ENCODE data around the gene CALML3.

The CALML3 gene

DNA sequence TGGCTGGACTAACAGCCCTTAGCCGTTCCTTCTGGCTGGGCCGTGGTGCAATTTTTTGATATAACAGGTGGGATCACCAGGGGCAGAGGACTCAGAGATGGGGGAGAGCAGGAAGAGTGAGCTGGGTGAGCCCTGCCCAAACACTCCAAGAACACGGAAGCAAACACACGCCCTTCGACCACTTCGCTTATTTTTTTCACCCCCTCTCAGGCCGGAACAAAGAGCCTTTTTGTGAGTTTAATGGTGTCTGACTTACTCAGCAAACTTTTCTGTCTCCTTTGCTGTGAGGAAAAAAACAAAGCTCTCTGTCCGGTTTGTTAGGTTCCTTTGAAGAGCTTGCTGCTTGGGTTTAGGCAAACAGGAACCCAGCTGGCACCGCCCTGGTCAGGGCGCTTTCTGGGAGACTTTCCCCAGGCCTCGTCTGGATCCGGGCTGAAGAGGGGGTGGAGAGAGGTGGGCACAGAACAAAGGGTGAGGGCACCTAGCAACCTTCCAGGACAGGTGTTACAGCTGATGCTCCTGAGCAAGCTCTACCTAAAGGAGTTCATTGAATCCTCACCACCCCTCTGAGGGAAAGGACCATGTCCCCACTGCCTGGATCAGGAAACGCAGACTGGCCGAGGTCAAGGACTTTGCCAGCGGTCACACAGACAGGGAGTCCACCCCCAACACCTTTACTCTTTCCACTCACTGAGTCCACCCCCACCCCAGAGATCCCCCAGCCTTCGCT is 23.3 kb downstream of the CALML3 start:
- no peak overlapping the region for H3K4me3 ChIP-seq (ENCODE audit: low read depth, low read length)
- no peak for DNase-seq (ENCODE audit: low read depth, low spot score)
- CTCF ChIA-PET: interaction anchor here (0.9 to 5.6 kb wide), 6 partner anchors 9 to 108 kb away, joined by 3 to 21 read pairs (median 4); no protein-coding TSS in a partner anchor
- POLR2A ChIA-PET: interaction anchor here (0.9 to 1.9 kb wide), 7 partner anchors 10 to 100 kb away, joined by 3 to 7 read pairs (median 3); no protein-coding TSS in a partner anchor
- TF ChIP-seq, protein P1, sequence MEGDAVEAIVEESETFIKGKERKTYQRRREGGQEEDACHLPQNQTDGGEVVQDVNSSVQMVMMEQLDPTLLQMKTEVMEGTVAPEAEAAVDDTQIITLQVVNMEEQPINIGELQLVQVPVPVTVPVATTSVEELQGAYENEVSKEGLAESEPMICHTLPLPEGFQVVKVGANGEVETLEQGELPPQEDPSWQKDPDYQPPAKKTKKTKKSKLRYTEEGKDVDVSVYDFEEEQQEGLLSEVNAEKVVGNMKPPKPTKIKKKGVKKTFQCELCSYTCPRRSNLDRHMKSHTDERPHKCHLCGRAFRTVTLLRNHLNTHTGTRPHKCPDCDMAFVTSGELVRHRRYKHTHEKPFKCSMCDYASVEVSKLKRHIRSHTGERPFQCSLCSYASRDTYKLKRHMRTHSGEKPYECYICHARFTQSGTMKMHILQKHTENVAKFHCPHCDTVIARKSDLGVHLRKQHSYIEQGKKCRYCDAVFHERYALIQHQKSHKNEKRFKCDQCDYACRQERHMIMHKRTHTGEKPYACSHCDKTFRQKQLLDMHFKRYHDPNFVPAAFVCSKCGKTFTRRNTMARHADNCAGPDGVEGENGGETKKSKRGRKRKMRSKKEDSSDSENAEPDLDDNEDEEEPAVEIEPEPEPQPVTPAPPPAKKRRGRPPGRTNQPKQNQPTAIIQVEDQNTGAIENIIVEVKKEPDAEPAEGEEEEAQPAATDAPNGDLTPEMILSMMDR (IDR thresholded peaks at IDR 0.05; ENCODE audit: insufficient read depth, low read length, missing control alignments): no peak

DNA sequence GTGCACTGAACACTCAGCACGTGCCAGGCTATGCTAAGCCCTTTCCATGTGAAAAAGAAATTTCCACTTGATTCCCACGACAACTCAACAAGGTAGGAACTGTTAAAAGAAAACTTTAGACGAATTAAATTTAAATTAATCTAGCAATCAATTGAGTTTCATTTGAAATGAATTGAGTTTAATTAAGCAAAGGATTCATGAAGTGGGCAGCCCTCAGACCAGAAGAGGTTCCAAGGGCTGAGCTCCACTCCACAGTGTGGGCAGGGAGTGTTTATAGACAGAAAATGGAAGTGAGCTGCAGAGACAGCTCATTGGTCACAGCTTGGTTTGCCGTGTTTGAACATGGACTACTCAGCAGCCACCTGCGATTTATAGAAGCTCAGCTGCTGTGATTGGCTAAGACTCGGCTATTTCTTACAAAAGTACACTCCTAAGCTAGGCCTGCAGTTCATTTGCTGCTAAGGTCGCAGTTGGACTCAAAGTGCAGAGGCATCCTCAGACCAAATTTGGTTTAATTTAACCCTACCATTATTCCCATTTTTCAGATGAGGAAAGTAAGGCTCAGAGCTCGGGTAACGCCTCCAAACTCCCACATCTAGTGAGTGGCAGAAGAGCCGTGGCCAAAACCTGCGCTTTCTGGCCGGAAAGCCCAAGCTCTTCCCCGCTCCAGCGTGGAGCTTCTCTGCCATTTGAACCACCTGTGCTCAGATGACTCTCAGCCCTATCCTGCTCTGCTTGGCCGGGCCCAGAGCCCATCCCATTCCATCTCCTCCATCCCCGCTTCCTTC is 24.9 kb downstream of the CALML3 start:
- H3K4me3 ChIP-seq (ENCODE audit: low read depth, low read length): no peak overlapping the region
- TF ChIP-seq, protein P1 (IDR thresholded peaks at IDR 0.05; ENCODE audit: insufficient read depth, low read length, missing control alignments): no peak
- ChIA-PET CTCF (interaction anchor here (1.2 to 5.6 kb wide), 5 partner anchors 9 to 107 kb away, joined by 3 to 21 read pairs (median 5); no protein-coding TSS in a partner anchor), POLR2A (interaction anchor here (0.5 to 1.9 kb wide), 8 partner anchors 10 to 102 kb away, joined by 3 to 7 read pairs (median 3); no protein-coding TSS in a partner anchor)
- DNase-seq (ENCODE audit: low read depth, low spot score): no peak

DNA sequence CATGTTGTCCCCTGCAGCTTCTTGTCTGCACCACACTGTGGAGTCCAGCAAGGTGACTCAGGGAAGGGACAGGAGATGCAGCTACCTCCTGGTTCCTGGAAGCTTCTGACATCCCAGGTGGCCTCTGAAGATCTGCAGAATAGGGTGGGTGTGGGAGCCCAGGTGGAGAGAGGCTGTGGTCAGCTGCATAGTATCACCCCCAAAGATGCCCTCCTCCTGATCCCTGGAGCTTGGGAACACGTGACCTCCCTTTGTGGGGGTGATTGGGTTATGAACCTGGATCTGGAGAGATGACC is 25.4 kb downstream of the CALML3 start:
- DNase-seq (ENCODE audit: low read depth, low spot score): no peak

DNA sequence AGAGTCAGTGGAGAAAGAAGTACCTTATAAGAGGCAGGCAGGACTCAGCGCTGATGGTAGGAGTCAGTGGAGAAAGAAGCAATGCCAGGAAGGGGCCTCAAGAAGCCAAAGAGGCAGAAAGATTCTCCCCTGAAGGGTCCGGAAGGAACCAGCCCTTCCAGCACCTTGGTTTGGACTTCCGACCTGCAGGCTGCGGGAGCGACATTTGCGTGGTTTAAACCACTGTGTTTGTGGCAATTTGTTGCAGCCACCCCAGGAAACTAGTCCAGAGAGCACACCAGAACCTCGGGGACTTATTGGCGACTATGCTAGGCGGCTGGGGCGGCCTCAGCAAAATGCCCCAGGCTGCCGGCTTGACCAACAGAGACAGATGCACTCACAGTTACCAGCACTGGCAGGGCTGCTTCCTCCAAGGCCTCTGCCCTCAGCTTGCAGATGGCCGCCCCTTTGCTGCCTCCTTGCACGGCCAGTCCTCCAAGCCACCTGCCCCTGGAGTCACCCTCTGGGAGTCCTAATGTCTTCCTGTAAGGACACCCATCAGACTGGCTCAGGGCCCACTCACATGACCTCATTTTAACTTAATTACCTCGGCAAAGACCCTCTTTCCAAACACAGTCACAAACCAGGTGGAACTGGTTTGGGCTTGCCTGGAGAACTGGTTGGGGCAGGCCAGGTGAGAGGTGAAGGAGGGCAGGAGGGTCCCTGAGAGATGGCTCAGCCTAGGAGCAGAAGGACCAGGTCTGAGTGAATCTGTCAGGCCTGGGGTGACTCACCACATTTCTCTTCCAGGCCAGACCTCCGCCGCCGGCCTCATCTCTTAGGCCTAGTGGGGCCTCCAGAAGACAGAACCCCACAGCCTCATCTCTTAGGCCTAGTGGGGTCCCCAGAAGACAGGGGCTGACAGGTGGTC is 26.1 kb downstream of the CALML3 start:
- POLR2A ChIA-PET: no interaction called here
- TF ChIP-seq, protein P1 (IDR thresholded peaks at IDR 0.05; ENCODE audit: insufficient read depth, low read length, missing control alignments): no peak
- no peak for DNase-seq (ENCODE audit: low read depth, low spot score)
- CTCF ChIA-PET: interaction anchor here (5.6 kb wide), 1 partner anchor 72 kb away, joined by 21 read pairs; no protein-coding TSS in a partner anchor
- H3K4me3 ChIP-seq (ENCODE audit: low read depth, low read length): no peak overlapping the region

More for the DNA sequence above, 25.4 kb downstream of the CALML3 start:
- H3K4me3 ChIP-seq (ENCODE audit: low read depth, low read length): no peak overlapping the region
- CTCF ChIA-PET: interaction anchor here (1.4 to 5.6 kb wide), 3 partner anchors 9 to 108 kb away, joined by 5 to 21 read pairs (median 7); no protein-coding TSS in a partner anchor
- TF ChIP-seq, protein P1 (IDR thresholded peaks at IDR 0.05; ENCODE audit: insufficient read depth, low read length, missing control alignments): no peak
- POLR2A ChIA-PET: interaction anchor here (0.5 to 1.2 kb wide), 2 partner anchors 11 to 103 kb away, joined by 3 read pairs; no protein-coding TSS in a partner anchor

DNA sequence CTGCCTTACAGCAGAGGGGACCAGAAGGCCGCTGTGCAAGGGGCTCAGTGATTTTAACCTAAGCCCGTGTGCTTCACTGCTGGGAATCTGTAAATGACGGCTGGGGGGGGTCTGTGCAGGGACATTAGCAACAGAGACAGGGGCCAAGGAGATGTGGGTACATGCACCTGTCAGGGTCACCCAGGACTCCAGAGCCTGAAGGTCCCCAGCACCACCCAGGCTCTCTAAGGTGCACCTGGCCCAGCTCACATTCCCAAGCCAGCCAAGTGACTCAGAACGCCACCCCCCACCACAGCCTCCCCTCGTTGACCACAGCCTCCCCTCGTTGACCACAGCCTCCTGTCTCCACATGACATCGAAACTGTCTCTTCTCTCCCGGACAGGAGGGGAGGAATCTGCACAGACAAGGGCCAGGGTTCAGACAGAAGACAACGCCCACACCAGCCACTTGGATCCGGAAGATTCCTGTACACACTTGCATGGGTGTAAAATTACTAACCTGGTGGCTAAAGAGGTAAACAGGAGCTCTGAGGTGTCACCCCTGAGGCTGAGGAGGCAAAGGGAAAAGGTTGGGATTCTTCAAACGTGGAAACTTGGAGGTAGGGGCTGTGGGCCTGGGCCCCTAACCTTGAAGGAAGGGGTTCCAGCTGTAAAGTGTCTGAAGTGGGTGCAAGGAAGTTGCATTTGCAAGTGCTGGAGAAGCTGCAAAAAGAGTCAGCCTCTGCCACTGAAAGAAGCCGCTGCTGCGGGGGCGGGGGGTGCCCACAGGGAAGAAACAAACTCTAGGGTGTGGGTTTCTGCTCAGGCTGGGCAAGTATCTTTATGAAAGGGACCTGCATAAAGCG is 27.0 kb downstream of the CALML3 start:
- DNase-seq (ENCODE audit: low read depth, low spot score): no peak
- TF ChIP-seq, protein P1 (IDR thresholded peaks at IDR 0.05; ENCODE audit: insufficient read depth, low read length, missing control alignments): no peak
- POLR2A ChIA-PET: no interaction called here
- CTCF ChIA-PET: interaction anchor here (0.6 kb wide), 1 partner anchor 110 kb away, joined by 3 read pairs; no protein-coding TSS in a partner anchor
- H3K4me3 ChIP-seq (ENCODE audit: low read depth, low read length): no peak overlapping the region
